Ovary (tissue), 9 donors: ENCODE data around the gene S100A13. TPM values are rescaled to one million over a fixed set of nuclear protein-coding genes. Genes with fewer than 3 reads are reported as not detected.
A peak's percentile ranks its signal among the peaks of the same experiment; 100 is the strongest.

Experiments
- DNase-seq, 5 donors: peaks; one replicate each; pipeline ENCODE4 v3.0.0-alpha.2; 2019 to 2020
- H3K27ac ChIP-seq, 2 donors: fragments of 200-600 bp; one replicate each; pipeline versions ENCODE4 v1.5.1 to v1.8.0; 2019 to 2022
- H3K27me3 ChIP-seq: fragments of 200-600 bp; one replicate; pipeline ENCODE4 v1.8.0; 2022
- H3K36me3 ChIP-seq: fragments of 200-600 bp; sonication (generic); one replicate; pipeline ENCODE4 v1.5.1; 2019
- H3K4me1 ChIP-seq: one replicate; pipeline ENCODE4 v1.8.1; 2013; ENCODE audit warnings: mild to moderate bottlenecking, moderate library complexity; ENCODE audit not compliant: insufficient read depth
- H3K4me3 ChIP-seq: fragments of 200-600 bp; sonication (generic); one replicate; pipeline ENCODE4 v1.5.1; 2017
- H3K9me3 ChIP-seq, 2 donors: fragments of 200-600 bp in 1 of 2; sonication (generic) in 1 of 2; one replicate each; pipeline versions ENCODE4 v1.5.1 to v1.8.1; 2013 to 2019; ENCODE audit warnings: mild to moderate bottlenecking in 1 of 2, moderate library complexity in 1 of 2
- EP300 ChIP-seq: sonication (generic); formaldehyde crosslinking; IDR thresholded peaks from one replicate; pipeline ENCODE4 v1.6.1; 2017; ENCODE audit warnings: antibody characterized with exemption
- POLR2A ChIP-seq: fragments of 450-650 bp; IDR thresholded peaks from one replicate; pipeline ENCODE4 v1.6.1; 2017; ENCODE audit warnings: antibody characterized with exemption, mild to moderate bottlenecking, moderate library complexity
- WGBS, 3 donors: extraction: QIAGEN DNeasy Blood & Tissue Kit in 1 of 3; methylation state at CpG; one replicate each; pipeline versions ENCODE4 v1.1.5 to v1.1.7; 2013 to 2017; 5-methylcytosine and 5-hydroxymethylcytosine counted together
- intact Hi-C, 4 donors: fragments of 100-400 bp; cut with DNase I; formaldehyde crosslinking; loops; one replicate each; pipeline versions ENCODE4 v1.11.0 to v1.15.1; 2022 to 2023
- polyA plus RNA-seq, 2 donors: library from polyadenylated mRNA; stranded (reverse); fragments of 200-250 nt in 1 of 2; fragments of 350-450 nt in 1 of 2; fragmentation: Illumina TruSeq in 1 of 2; extraction: RNeasy Lipid Tissue Mini Kit (QIAGEN cat#74804) in 1 of 2; gene quantifications; one replicate each; pipeline ENCODE4 v1.2.3, GENCODE V29; 2013 to 2014
- total RNA-seq, 7 donors: library from RNA; depleted of rRNA in 2 of 7; stranded (reverse); fragments of >200 nt in 2 of 7; fragmentation: NEBNext Ultra II Directional in 3 of 7; extraction: Animal tissue kit (Norgen Biotek cat#: 25700) in 3 of 7; gene quantifications; one replicate each; pipeline versions ENCODE4 v1.1.0 to v1.2.4, GENCODE V29; 2016 to 2023
- TF ChIP-seq, protein P1 (sequence below), 3 donors: fragments of 450-650 bp in 2 of 3; fragments of 200-600 bp in 1 of 3; IDR thresholded peaks; one replicate each; pipeline versions ENCODE4 v1.5.1 to v1.8.0; 2016 to 2022; ENCODE audit warnings: antibody characterized with exemption in 3 of 3, mild to moderate bottlenecking in 1 of 3
- donor health status: DM: no; HTN: no; CAD: no; lungs with moderate emphysema.
- donor health status: DM: no; HTN: no; CAD: no.
- donor health status: Bipolar disorder and iron deficiency.
- donor health status: DM: yes; HTN: yes; CAD: no.
- donor health status: DM: no; HTN: no; CAD: no.
- donor health status: DM: yes; HTN: yes; CAD: no.

The S100A13 gene
- total and polyA plus RNA-seq, 9 donors: 73.2 to 560 (median 125) TPM

- Histone ChIP-seq H3K4me3 (peak overlapping the region; percentile 24), H3K27ac (peak overlapping the region; percentile 39 to 72), H3K9me3 (no peaks in the 10 kb centered on the region), H3K4me1 (peaks cover 27% of the 10 kb centered on the region), H3K27me3 (no peaks in the 10 kb centered on the region), H3K36me3 (no peaks in the 10 kb centered on the region)
- TF ChIP-seq POLR2A (no peak), EP300 (no peak)
- TF ChIP-seq, protein P1, sequence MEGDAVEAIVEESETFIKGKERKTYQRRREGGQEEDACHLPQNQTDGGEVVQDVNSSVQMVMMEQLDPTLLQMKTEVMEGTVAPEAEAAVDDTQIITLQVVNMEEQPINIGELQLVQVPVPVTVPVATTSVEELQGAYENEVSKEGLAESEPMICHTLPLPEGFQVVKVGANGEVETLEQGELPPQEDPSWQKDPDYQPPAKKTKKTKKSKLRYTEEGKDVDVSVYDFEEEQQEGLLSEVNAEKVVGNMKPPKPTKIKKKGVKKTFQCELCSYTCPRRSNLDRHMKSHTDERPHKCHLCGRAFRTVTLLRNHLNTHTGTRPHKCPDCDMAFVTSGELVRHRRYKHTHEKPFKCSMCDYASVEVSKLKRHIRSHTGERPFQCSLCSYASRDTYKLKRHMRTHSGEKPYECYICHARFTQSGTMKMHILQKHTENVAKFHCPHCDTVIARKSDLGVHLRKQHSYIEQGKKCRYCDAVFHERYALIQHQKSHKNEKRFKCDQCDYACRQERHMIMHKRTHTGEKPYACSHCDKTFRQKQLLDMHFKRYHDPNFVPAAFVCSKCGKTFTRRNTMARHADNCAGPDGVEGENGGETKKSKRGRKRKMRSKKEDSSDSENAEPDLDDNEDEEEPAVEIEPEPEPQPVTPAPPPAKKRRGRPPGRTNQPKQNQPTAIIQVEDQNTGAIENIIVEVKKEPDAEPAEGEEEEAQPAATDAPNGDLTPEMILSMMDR (IDR thresholded peaks at IDR 0.05): no peak
- WGBS, 3 donors: 29 to 42% (median 30%) methylated on average over 17 to 19 of the region's 19 CpGs
- DNase-seq: peak; percentile 74 to 80 (median 77)
- intact Hi-C loops: no loop called here
These were observed 18.3 kb downstream of the S100A13 start for GRCh38 chr1:153608742-153609584.

- H3K36me3 ChIP-seq: no peaks in the 10 kb centered on the region
- TF ChIP-seq POLR2A: no peak
- TF ChIP-seq, protein P1 (IDR thresholded peaks at IDR 0.05): no peak
- TF ChIP-seq EP300: no peak
- intact Hi-C loops: no loop called here
- H3K4me1 ChIP-seq: peaks cover 30% of the 10 kb centered on the region
- H3K9me3 ChIP-seq: no peaks in the 10 kb centered on the region
- peak overlapping the region; percentile 39 to 72 for H3K27ac ChIP-seq
- no peaks in the 10 kb centered on the region for H3K27me3 ChIP-seq
- WGBS, 3 donors: 70 to 75% (median 73%) methylated on average over 7 of the region's 7 CpGs
- H3K4me3 ChIP-seq: peak overlapping the region; percentile 24
- no peak for DNase-seq
These were observed 19.1 kb downstream of the S100A13 start for GRCh38 chr1:153608089-153608682.

DNA sequence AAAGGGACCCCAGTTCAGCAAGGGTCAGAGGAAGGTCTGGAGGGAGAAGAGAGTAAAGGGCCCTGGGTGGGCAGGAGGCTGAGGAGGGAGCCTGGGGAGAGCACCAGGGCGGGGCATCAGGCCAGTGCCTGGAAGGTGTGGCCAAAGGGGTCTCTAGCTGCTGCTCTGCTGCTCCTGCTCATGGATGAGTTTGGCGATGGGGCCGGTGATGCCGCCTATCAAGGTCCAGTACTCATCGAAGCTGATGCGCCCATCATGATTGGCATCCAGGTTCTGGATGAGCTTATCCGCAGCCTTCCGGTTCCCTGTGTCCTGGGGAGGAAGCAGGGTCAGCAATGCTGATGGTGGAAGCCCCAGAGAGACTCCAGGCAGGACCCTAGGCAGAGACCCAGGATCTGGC lies 19.9 kb downstream of the S100A13 start:
- Histone ChIP-seq H3K27ac (no peak overlapping the region), H3K9me3 (no peaks in the 10 kb centered on the region), H3K4me3 (peak overlapping the region; percentile 24), H3K36me3 (no peaks in the 10 kb centered on the region), H3K27me3 (no peaks in the 10 kb centered on the region), H3K4me1 (peaks cover 29% of the 10 kb centered on the region)
- intact Hi-C loops: no loop called here
- WGBS, 3 donors: 86 to 92% (median 91%) methylated on average over 8 of the region's 8 CpGs
- no peak for TF ChIP-seq EP300
- no peak for DNase-seq

GRCh38 chr1:153606194-153606593 lies 21.1 kb downstream of the S100A13 start:
- H3K36me3 ChIP-seq: no peaks in the 10 kb centered on the region
- H3K27ac ChIP-seq: no peak overlapping the region
- DNase-seq: no peak
- TF ChIP-seq EP300 (no peak), POLR2A (no peak)
- TF ChIP-seq, protein P1 (IDR thresholded peaks at IDR 0.05): no peak
- no peak overlapping the region for H3K4me3 ChIP-seq
- intact Hi-C loops: no loop called here
- H3K4me1 ChIP-seq: peaks cover 29% of the 10 kb centered on the region
- WGBS, 3 donors: 89 to 94% (median 93%) methylated on average over 11 of the region's 11 CpGs
- H3K9me3 ChIP-seq: no peaks in the 10 kb centered on the region
- no peaks in the 10 kb centered on the region for H3K27me3 ChIP-seq

GRCh38 chr1:153602749-153603148 lies 24.6 kb downstream of the S100A13 start:
- Histone ChIP-seq H3K9me3 (no peaks in the 10 kb centered on the region), H3K27ac (no peak overlapping the region), H3K4me3 (no peak overlapping the region), H3K27me3 (no peaks in the 10 kb centered on the region), H3K4me1 (peaks cover 3% of the 10 kb centered on the region), H3K36me3 (no peaks in the 10 kb centered on the region)
- intact Hi-C loops: no loop called here
- no peak for TF ChIP-seq EP300
- TF ChIP-seq POLR2A: no peak
- TF ChIP-seq, protein P1 (IDR thresholded peaks at IDR 0.05): no peak
- no peak for DNase-seq
- WGBS, 3 donors: 88 to 90% (median 89%) methylated on average over 6 of the region's 6 CpGs
